ENCODE data around the gene XYLT2.
"Not testable (repeated sequence)": the region's sequence is repeated elsewhere in the genome, so short reads cannot be mapped to it uniquely, and the experiment has no call there.

Gene XYLT2

DNA sequence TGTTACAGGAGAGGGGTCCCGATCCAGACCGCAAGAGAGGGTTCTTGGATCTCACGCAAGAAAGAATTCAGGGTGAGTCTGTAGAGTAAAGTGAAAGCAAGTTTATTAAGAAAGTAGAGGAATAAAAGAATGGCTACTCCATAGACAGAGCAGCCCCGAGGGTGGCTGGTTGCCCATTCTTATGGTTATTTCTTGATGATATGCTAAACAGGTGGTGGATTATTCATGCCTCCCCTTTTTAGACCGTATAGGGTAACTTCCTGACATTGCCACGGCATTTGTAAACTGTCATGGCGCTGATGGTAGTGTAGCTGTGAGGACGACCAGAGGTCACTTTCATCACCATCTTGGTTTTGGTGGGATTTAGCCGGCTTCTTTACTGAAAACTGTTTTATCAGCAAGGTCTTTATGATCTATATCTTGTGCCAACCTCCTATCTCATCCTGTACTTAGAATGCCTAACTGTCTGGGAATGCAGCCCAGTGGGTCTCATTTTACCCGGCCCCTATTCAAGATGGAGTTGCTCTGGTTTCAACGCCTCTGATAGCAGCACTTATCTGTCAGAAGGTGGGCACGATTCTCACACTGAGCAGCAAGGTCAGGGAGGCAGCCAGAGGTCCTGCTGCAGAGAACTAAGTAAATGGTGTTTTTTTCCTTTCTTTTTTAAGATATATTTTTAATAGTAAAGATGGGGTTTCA is 26.5 kb upstream of the XYLT2 start:
- DNase-seq (ENCODE audit: low read depth in 1 of 2, low spot score in 1 of 2), result no peak

DNA sequence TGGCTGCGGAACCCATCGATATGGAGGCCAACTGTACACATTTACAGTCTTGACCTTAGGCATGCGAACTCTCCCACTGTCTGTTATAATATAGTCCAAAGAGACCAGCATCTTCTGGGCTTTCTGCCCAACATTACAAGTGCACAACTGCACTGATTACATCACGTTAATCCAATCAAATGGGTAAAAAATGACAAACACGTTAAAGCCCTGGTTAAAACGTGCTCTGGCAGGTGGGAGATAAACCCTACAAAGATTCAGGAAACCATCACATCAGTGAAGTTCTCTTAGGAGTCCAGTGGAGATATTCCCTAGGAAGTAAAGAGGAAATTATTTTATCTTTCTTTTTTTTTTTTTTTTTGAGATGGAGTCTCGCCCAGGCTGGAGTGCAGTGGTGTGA is 23.7 kb upstream of the XYLT2 start:
- no peak for DNase-seq (ENCODE audit: low read depth in 1 of 2, low spot score in 1 of 2)

DNA sequence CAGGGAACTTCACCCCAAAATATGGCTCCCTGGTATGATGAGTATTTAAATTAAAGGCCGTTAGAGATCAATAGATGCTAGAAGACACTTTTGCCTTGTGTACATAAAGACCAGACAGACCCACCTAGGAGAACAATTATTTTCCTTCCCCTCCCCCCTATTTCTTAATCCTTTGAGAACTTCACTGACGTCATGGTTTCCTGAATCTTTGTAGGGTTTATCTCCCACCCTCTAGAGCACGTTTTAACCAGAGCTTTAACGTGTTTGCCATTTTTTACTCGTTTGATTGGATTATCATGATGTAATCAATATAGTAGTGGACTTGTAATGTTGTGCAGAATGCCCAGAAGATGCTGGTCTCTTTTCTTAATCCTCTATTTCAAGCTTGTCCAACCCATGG is 22.9 kb upstream of the XYLT2 start:
- no peak for DNase-seq (ENCODE audit: low read depth in 1 of 2, low spot score in 1 of 2)

DNA sequence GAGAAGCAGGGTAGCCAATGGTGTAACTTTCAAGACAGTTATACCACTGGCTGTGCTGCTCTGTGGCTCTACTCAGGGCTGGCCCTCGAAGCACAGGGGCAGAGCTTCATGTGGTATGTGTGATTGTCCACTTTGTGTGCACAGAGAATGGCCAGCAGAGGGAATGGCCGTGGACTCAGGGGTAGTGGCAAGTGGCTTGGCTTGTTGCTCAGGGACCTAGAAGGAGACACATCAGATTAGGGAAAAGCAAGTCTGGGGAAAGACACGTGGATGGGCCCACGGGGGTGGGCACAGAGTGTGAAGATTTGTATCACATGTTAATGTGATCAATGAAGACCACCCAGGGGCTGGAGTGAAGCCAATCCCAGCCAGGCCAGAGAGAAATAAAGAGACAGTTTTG is 20.0 kb upstream of the XYLT2 start:
- DNase-seq (ENCODE audit: low read depth in 1 of 2, low spot score in 1 of 2), result no peak

DNA sequence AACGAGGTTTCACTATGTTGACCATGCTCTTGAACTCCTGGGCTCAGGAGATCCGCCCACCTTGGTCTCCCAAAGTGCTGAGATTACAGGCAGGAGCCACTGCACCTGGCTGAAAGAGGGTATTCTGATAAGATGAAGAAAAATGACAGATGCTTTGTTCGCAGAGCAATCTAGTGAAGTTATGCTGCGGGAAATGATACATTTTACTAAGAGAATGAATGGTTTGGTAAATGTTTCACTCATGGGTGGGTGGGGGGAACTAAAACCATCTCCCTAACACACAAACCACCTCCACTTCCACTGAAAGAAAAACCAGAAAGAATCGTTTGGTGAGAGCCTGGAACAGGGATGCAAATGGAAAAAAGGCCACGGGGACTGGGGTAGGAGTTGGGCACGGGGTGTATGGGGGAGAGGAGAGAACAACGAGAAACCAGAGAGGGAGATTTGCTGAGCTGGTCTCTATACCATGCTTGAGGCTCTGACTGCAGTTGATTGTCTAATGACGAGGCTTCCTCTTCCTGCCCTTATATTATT is 19.0 kb upstream of the XYLT2 start:
- no peak for DNase-seq (ENCODE audit: low read depth in 1 of 2, low spot score in 1 of 2)

DNA sequence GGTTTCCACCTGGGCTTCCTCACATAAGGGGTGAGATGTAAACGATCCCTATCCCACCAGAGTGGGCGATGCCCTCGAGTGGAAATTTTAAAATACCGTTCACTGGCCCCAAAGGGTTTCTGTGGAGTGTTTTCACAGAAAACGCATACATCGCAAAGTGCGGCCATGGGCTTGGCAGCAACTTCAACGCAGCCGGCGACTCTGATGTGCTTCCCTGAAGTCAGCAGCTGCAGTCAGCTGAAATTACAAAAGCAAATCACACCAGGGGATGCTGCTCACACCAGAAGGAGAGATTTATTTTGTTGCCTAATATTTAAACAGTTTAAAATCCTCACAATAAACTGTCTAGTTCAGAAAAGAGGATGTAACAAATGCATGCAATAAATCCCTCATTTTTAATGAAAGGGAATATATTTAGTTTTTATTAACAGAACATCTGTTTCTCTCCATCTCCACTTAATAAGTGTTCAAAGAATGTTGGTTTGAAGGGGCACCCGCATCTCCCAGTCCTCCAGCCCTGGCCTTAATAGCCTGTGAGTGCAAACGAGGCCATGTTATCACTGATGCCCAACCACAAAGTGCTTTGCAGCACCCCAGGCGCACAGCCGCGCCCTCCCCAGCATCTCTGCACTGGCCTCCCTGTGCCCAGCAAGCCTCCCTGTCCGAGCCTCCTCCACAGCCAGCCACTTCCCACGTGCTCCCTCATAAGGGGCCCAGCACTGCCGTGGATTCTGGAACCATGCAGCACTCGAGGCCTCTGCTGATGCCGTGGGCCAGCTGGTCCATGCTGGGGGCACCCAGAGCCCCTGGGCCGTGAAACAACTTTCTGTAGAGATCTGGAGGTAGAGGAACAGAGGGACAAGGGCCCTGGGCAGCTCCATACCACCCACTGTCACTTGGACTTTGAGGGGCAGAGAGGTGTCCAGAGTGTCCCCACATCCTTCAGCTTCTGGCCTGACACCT is 17.3 kb upstream of the XYLT2 start:
- DNase-seq (ENCODE audit: low read depth in 1 of 2, low spot score in 1 of 2), result no peak

DNA sequence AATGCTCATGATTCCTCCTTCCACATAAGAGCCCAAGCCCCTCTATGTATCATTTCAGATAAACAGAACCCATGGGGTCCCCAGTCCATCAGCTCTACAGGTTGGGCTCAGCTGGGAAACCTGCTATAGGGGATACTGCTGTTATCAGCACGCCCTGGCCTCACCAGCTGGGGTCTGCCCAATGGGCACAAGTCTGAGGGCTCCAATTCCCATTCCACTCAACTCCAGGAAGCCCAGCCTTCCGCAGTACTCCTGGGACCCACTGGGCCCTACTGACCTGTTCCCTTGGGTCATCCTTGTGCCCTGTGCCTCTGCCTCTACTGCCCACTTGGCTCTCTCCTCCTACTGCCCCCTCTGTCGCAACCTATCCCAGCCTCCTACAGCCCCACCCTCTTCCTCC is 16.2 kb upstream of the XYLT2 start:
- DNase-seq (ENCODE audit: low read depth in 1 of 2, low spot score in 1 of 2), result no peak

DNA sequence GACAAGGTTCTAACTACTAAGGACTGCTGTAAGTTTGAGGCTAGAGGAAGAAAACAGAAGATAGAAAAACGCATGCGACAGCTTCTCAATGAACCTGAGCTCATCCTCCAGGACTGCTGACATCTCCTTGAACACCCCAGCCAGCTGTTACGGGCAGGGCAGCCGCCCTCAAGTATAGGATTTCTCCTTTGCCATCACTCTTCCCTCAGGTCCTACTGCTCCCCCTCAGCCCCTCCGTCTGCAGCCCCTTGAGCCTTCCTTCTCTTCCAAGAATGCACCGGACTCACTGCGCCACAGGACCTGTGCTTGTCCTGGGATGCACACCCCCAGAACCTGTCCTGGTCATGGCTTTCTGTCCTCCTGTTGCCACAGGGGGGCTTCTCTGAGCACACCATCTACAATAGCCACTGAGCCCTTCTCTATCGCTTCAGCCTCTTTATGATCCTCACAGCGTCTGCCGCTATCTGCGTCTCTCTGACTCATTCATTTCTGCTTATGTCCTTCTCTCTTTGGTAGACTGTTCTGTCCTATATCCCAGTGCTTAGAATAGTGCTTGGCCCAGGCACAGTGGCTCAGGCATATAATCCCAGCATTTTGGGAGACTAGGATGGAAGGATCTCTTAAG is 15.7 kb upstream of the XYLT2 start:
- DNase-seq (ENCODE audit: low read depth in 1 of 2, low spot score in 1 of 2), result no peak

DNA sequence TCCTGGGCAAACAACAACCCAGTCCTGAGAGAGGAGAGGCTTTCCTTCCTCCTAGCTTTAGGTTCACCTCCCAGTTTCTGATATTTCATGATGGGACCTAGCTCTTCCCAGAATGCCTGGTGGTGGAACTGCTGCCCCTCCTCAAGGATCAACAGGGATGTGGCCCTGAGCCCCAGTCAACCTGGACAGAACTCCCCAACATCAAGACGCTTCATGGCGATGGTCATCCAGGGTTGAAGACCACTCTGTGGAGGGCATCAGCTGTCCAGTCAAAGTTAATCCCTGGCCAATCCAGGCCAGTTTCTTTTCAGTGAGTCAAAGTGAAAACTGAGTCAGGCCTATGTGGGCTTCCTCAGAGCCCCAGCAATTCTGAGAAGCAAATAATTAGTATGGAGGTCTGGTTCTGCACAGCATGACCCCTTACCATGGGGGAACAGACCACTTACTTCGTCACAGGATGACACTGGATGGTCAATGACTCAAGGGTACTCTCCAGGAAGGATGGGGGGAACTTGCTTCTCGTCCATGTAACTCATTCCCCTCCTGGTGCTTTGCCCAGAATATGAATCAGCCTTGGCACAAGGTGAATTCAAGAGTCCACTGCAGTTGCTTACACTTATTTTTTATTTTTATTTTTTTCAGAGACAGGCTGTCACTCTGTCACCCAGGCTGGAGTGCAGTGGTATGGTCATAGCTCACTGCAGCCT is 14.7 kb upstream of the XYLT2 start:
- DNase-seq (ENCODE audit: low read depth in 1 of 2, low spot score in 1 of 2), result no peak

DNA sequence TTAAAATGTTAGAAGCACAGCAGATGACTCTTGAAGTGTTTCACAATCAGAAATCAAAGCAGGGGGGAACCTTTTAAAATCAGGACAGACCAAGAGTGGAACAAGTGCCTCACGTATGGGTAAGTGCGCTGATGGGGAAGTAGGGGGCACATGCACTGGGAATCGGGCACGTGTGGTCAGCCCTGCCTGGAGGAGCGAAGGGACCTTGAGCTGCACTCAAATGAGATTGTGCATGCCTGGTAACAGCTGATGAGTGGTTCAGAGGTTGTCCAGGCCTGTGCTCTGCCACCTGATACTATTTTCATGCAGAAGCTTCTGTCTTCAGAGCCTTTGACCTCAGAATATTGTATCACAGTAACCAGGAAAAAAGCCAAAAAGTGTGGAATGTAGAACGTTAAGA is 13.7 kb upstream of the XYLT2 start:
- DNase-seq (ENCODE audit: low read depth in 1 of 2, low spot score in 1 of 2), result no peak

DNA sequence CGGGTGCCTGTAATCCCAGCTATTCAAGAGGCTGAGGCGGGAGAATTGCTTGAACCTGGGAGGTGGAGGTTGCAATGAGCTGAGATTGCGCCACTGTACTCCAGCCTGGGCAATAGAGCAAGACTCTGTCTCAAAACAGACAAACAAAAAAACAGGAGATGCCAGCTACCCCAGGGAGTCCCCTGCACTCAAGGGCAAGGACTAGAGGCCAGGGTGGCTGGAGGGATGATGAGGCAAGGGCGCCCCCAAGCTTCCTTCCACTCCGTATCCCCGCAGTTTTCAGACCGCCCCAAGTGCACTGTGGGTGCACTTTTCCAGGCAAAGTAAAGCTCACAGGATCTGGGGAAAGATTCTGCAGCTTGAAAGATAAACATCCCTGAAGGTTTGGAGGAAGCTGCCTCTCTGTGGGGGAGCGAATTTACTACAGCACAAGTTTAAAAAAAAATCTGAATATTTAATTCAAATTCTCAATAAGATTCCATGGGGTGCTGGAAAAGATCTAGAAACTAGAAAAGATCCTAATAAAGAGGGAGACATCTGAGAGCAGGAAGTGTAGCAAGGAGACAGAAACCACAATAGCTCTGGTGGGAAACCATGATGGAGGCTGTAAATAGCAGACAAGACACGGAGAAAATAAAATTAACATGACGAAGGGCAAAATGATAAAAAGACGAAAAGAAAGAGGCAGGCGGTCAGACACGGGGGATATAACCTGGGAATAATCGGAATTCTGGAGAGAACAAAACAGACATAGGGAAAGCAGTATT is 12.5 kb upstream of the XYLT2 start:
- DNase-seq (ENCODE audit: low read depth in 1 of 2, low spot score in 1 of 2), result not testable (repeated sequence)

DNA sequence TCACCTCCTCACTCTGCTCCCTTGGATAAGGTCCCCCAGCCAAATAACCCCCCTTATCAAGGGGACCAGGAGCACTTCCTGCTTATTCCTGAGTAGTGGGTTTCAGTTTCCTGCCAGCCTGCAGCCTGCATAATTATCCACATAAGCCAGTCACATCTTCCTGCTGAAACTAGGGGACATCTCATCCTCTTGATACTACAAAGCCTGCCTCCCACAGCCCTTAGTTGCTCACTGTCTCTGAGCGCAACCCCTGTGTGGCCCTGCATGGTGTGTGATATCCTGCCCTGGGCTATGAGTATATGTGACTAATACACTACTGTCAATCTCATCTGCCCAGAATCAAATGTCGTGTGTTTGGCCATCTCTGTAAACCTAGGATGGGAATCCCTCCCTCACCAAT is 8.0 kb upstream of the XYLT2 start:
- no peak for DNase-seq (ENCODE audit: low read depth in 1 of 2, low spot score in 1 of 2)

DNA sequence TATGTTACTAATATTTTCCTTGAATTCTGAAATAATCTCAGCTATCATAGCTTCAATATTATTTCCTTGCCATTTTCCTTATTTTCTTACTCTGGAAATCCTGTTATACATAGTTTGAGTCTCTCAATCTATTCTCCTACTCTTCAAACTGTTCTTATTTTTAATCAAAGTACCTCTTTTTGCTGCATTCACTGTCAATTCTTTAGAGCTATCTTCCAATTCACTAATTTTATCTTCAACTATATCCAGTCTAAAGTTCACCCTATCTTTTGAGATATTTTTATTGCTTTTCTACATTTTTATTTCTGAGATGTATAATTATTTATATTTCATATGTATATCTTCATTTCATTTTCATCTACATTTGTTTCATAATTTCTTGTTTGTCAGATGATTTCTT is 7.3 kb upstream of the XYLT2 start:
- DNase-seq (ENCODE audit: low read depth in 1 of 2, low spot score in 1 of 2), result no peak

DNA sequence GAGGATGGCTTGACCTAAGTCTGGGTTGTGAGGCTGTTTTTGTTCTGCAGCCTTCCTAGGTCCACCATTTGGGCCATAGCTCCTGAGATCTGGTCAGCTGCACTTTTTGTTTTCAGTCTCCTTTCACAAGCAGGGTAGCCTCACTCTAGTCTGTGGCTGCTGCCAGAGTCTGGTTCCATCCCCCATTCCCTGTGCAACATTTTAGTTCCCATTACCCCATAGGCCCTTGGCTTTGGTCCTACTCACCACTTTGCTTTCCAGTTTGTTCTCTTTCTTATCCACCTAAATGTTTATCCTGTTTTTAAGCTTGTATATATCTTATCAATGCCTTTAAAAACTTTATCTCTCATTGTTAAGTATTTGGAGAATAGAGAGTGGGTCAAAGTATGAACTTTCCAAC is 6.5 kb upstream of the XYLT2 start:
- no peak for DNase-seq (ENCODE audit: low read depth in 1 of 2, low spot score in 1 of 2)

DNA sequence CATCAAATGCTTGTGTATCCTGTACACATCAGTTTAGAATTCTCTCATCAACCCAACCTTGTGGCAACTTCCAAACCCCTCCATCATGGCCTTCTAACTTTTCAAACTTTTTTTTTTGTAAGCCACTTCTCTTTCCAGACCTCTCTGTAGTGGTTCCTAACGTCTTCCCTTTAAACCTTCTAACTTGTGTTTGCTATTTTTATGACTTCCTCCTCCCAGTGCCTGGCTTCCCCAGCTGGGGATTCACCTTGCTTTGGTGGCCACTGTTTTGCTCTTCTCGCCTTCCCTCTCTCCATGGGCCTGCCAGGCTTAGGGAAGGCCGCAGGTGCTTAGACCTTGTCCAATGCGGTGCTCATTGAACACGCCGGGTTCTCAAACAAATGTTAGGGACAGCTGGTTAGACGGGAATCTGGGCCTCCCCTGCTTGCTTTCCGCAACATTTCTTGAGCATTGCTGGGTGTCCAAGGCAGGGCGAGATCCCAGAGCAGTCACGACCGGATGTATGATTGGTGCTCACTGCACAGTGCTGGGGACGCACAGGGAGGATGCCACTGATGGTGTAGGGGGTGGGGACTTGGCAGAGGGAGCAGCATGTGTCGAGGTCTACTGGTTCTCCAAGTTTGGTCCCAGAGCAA is 1.1 kb upstream of the XYLT2 start:
- no peak for DNase-seq (ENCODE audit: low read depth in 1 of 2, low spot score in 1 of 2)

DNA sequence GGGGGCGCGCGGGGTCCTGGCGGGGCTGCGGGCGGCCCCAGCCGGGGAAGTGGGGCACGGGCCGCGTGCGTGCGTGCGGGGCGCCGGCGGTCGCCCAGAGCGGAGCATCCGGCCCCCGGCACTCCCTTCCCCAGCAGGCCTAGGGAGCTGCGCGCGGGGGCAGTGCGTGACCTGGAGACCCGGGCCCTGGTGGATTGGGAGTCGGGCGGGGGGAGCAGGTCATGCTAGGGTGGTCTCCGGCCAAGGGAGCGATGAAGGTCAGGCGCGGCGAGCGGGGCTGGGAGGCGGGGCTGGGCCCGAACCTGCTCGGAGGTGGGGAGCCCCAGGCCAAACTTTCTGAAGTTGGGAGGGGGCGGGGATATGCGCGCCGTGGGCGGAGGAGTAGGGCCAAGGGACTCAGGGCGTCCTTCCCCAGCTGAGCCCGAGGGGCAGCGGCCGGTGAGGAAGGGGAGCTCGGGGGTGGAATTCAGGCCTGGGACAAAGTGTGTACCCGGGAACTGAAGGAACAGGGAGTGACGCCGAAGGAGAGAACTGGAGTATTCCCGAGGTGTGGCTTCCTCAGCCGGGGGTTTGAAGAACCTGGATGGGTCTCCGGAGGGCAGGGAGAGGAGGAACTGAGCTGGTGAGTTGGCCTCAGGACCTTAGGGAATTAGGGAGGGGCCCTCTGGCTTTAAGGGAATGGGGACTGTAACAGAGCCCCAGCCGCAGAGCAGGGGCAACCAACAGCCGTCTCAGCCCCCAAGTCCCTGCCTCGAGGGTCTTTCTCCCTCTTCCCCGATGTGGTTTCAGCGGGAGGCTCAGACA is 589 bp downstream of the XYLT2 start:
- DNase-seq (ENCODE audit: low read depth in 1 of 2, low spot score in 1 of 2), result peak; percentile 19 to 22

DNA sequence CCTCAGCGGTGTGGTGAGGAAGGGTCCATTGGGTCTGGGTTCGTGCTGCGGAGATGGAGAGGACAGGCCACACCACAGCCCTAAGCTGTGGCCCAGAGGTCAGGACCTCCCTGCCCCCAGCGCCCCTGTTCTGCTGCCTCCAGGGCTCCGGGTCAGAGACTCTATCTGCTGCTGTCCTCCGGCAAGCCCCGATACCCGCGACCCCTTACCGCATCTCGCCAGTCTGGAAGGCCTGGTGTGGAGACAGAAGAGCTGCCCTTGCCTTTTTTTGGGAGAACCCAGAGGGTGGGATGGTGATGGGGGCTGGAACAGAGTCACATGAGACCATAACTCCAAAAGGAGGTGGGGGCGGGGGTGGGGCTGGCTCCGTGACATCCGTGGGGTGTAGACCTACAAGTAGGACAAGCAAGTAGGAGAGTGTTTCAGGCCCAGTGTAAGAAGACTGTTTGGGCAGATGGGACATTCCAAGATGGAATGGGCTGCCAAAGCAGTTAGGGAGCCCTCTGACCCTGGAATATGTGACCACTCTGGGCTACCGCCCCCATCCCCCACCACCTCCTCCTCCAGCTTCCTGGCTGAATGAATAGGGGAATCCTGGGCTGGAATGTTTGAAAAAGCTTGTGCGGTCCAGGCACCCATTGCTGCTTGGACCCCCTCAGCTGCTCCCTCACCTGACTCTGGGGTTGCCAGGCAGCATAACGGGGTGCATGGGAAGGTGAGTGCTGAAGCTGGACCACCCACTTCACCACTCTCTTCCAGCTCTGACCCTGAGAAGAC is 1.4 kb downstream of the XYLT2 start:
- DNase-seq (ENCODE audit: low read depth in 1 of 2, low spot score in 1 of 2), result no peak

DNA sequence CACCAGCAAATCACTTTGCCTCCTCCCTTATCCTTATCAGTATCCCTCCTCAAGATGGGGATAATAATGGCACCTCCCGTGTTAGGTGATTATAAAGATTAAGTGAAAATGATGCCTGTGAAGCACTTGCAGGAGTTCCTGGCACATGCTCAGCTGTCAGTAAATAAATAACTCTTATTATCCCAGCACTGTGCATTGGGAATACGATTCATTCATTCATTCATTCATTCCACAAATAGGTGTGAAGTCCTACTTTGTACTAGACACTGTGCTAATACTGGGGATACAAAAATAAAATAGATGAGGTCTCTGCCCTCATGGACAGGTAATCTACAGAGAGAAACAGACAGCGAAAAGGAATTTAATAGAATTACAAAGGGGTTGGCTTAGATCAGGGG is 2.0 kb downstream of the XYLT2 start:
- no peak for DNase-seq (ENCODE audit: low read depth in 1 of 2, low spot score in 1 of 2)

Data from activated CD4-positive, alpha-beta T cell treated with anti-CD3 and anti-CD28 coated beads, Interleukin-2, amount 50 U/mL, for 24 hours (primary cell).